Gastrocnemius medialis (tissue), 4 donors: ENCODE results near the gene AHSA1.

Source experiments
- POLR2A ChIP-seq, 2 donors: fragments of 450-650 bp; IDR thresholded peaks; one replicate each; pipeline ENCODE4 v1.6.1; 2017; ENCODE audit warnings: antibody characterized with exemption in 2 of 2, mild to moderate bottlenecking in 2 of 2, moderate library complexity in 2 of 2
- TF ChIP-seq, protein P1 (sequence below), 5 experiments: fragments of 450-650 bp in 3 of 5; fragments of 200-600 bp in 2 of 5; sonication (generic) in 2 of 5; IDR thresholded peaks in 4 of 5; conservative IDR thresholded peaks in 1 of 5; 1 replicate in 4 of 5; 2 replicates in 1 of 5; pipeline ENCODE4 v1.5.1; 2016 to 2019; ENCODE audit warnings: antibody characterized with exemption in 5 of 5, mild to moderate bottlenecking in 3 of 5, moderate library complexity in 3 of 5

DNA sequence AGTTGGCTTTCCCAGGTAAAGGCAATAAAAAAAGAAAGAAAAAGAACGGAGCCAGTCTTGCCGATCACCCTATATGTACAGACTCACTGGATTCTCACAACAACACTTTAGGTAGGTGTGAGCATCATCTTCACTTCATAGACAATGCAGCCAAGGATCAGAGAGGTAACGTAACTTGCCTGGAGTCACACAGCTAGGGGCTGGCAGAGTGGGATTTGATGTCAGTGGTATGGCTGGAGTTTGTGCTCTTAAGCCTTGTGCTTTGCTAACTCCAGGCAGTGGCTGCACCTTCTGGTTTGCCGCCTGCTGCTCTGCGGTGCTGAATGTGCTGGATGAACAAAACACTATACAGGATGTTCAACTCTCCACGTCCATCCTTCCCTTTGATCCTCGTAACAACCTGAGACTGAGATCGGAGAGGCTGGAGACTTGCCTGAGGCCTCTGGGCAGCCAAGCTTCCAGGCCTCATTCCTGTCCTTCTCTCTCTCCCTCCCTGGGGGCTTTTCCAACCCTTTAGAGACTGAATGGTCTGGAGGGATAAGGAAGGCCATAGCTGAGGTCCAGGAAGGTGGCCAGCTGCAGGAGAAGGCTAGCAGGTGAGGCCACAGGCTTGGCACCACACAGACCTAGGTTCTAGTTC lies 32.6 kb downstream of the AHSA1 start:
- TF ChIP-seq, protein P1, sequence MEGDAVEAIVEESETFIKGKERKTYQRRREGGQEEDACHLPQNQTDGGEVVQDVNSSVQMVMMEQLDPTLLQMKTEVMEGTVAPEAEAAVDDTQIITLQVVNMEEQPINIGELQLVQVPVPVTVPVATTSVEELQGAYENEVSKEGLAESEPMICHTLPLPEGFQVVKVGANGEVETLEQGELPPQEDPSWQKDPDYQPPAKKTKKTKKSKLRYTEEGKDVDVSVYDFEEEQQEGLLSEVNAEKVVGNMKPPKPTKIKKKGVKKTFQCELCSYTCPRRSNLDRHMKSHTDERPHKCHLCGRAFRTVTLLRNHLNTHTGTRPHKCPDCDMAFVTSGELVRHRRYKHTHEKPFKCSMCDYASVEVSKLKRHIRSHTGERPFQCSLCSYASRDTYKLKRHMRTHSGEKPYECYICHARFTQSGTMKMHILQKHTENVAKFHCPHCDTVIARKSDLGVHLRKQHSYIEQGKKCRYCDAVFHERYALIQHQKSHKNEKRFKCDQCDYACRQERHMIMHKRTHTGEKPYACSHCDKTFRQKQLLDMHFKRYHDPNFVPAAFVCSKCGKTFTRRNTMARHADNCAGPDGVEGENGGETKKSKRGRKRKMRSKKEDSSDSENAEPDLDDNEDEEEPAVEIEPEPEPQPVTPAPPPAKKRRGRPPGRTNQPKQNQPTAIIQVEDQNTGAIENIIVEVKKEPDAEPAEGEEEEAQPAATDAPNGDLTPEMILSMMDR (IDR thresholded peaks at IDR 0.05 in 4 of 5, conservative IDR thresholded peaks at IDR 0.05 in 1 of 5), result no peak
- TF ChIP-seq POLR2A (IDR thresholded peaks at IDR 0.05), result no peak
